ENCODE measurements around the gene DNAJC6. TPM values are rescaled to one million over a fixed set of nuclear protein-coding genes. Genes with fewer than 3 reads are reported as not detected.
"Not testable (repeated sequence)": the region's sequence is repeated elsewhere in the genome, so short reads cannot be mapped to it uniquely, and the experiment has no call there.

DNAJC6 gene
- total RNA-seq, 1 donor from 2014 or later, result 2.9 TPM

DNA sequence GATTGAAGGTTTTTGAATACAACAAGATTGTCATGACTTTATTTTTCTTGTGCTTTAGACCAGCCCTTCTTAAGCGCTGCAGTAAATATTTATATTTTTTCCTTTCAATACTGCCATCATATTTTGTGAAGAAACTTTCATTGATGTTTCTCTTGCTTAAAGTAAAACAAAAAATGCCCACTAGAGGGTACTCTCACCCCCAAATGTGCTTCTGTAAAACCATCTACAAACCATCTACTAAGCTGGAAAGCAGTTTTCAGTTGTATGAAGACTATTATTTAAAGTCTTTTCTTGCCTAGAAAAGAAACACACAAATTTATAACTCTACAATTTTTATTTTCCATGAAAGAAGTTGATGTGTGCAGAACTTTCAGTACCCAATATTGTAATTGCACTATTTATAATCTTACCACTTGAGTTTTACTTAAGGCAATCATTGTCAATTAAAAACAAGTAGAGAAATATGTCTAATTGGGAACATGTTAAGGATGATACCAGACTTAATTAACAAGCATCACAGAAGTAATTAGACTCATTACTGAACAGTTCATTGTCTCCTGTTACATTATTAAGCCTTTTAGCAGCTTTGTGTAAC is 121.9 kb downstream of the DNAJC6 start:
- peak; percentile 67 for DNase-seq

DNA sequence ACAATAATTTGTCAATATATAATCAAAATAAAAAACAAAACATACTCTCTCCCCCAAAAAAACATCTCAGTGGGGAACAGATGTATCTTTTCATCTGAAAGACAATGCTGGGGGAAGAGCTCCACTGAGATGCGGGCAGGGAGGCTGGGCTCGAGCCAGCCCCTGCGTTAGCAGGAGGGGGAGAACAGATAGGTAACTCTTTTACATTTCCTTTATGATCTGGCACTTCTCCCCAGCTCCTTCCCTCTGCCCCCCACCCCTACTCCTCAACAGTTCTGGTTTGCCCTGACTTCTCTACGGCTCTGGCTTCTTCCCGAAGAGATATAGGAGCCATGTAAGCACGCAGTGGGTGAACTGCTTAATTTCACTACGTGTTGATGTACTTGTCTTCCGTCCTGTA is 123.6 kb downstream of the DNAJC6 start:
- no peak for DNase-seq

DNA sequence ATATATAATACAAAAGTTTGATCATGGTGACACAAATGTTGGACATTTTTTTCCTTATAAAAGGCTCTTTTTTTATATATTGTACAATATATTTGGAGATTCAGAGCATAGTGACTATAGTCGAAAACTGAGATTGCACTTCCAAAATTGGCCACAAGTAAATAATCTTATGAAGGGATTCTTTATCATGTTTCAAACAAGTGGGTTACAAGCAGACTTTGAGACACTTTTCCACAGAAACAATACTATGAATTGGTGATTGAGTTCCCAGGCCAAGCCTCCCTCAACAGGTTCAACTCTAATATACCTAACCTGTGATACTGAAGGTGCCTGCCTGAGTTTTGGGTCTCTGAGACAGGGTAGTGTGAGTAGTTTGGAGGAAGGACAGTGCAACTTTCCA is 124.9 kb downstream of the DNAJC6 start:
- DNase-seq, result no peak

DNA sequence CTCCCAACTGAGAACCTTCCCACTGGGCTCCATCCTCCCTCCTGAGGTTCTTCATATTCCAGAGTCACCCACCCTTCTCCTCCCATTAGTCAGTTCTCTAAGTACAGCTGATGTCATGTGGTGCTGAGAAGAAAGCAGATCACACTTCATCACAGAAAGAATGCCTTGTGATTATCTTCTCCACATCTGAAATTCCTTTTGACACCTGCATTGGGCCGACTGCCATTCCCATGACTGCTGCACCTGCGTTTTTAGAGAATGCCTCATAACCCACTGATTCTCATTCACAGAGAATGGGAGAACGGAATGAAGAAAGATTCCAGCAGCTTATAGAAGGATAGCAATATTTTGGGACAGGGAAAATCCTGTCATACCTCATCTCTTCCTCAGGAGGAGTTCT is 125.4 kb downstream of the DNAJC6 start:
- no peak for DNase-seq

DNA sequence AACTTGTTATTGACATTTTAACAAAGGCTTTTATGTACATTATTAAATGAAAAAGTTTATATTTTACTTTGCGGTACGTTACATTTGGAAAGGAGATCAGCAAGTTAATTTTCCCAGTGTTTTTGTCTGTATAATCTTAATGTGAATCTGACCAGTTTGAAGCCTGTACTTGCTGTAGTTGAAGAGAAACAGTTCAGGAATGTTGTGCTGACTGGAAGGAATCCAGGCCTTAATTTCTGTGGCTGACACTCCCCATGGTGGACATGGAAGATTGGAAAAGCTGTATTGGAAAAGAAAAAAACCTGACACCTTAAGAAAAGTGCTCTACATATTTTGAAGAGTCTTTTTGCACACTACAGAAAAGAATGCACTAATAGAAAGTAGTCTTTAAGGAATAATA is 126.6 kb downstream of the DNAJC6 start:
- peak; percentile 64 for DNase-seq

DNA sequence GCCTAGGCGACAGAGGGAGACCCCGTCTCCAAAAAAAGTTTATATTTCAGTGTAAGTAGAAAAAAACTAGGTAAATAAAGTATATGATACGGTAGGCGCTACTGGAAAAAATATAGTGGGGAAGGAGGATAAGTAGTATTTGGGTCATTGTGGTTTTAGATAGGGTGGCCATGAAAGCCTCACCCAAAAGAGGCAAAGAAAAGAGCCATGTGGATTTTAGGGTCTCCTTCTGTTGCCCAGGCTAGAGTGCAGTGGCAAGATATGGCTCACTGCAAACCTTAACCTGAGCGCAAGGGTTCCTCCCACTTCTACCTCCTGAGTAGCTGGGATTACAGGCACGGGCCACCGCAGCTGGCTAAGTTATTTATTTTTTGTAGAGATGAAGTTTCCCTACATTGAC is 128.3 kb downstream of the DNAJC6 start:
- DNase-seq, result no peak

DNA sequence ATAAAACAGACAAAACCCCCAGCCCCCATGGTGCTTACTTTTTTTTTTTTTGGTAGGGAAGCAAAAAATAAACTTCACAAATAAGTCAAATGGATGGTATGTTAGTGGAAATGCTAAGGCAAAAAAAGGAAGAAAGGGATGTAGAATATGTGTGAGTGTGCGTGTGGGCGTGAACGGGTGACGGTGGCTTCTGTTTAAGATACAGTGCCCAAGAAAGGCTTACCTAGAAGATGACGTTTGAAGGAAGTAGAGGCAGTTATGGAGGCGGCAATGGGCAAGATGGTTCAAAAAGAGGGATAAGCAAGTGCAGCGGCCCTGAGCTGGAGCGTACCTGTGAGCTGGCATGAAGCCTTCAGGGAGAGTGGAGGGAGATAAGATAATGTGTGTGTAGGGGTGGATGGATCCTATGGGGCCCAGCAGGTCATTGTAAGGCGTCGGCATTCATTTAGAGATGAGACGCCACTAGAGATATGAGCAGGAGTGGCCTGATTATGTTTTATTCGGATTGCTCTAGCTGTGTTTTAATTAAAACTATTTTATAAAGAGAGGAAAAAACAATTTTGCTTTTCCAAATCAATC is 131.1 kb downstream of the DNAJC6 start:
- no peak for DNase-seq

DNA sequence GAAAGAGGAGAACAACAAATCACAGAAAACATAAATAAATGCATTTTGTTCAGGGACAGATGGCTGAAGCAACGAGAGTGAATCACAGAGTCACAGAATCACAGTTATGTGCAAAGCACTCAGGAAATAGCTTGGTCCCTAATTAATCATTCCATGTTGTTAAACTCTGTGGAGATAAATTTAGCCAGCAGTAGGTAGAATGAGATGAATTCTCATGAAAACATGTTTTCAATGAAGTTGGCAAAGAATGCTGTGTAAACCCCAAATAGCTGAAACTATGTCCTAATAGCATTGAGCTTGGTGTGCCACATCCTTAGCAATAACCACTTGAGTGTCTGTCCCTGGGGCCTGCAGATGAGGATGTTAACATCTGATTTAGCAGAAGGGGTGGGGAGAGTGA is 131.6 kb downstream of the DNAJC6 start:
- no peak for DNase-seq

DNA sequence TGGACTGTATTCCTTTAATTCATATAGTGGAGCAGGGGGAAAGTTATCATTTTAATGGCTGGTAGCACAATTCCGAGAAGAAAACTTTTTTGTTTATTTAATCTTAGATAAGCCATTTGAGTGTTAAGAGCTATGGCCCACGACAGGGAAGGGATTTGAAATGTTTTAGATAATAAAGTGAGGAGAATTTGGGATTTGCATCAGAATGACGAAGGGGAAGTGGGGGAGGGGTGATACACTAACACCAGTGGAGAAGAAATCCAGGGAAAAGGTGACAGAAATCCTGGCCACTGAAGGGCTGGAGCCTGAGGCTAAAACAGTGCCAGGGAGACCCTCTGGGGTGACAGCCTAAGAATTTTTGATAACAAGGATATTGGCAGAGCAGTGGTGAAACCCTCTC is 132.1 kb downstream of the DNAJC6 start:
- DNase-seq, result no peak

DNA sequence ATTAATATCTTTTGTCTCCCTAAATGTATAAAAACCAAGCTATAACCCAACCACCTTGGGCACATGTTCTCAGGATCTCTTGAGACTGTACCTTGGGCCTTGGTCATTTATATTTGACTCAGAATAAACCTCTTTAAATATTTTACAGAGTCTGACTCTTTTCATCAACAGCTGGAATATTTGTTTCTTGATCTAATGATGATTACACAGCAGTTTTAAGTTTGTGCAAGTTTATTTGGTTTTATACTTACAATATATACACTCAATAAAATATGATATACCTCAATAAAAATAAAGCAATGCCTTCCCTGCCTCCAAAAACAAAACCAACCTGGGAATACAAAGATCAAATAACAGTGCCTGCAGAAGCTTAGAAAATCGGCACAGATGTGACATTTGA is 133.1 kb downstream of the DNAJC6 start:
- no peak for DNase-seq

DNA sequence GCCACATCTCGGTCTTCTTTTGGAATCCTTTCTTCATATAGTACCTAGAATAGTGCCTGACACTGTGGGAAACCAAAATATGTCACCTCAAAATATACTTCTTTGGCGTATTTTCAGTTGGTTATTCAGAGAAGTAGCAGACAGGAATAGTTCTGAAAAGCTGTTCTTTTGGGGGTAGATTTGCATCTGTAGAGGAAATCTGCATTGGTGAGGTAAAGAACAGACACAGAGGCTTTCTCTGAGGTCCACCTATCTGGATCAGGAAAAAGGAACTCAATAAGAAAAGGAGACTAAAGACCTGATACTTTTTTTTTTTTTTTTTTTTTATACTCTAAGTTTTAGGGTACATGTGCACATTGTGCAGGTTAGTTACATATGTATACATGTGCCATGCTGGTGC is 134.3 kb downstream of the DNAJC6 start:
- DNase-seq, result no peak

DNA sequence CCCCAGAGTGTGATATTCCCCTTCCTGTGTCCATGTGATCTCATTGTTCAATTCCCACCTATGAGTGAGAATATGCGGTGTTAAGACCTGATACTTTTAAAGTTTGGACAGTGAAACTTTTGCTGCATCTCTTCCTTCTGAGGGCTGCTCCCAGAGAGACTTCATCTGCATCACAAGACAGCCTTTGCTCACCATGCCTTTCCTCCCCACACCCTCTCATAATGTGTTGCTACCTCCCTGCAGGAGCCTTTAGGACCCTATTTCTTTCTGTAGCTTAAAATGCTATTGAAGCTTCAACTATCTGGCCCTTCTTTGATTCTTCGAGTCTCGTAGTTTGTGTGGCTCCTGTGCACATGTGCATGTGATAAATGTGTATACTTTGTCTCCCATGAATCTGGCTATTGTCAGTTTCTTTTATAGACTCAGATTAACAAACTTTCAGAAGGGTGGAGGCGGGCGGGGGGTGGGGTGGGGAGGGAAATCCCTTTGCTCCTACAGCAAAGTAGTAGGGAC is 134.8 kb downstream of the DNAJC6 start:
- DNase-seq, result no peak

DNA sequence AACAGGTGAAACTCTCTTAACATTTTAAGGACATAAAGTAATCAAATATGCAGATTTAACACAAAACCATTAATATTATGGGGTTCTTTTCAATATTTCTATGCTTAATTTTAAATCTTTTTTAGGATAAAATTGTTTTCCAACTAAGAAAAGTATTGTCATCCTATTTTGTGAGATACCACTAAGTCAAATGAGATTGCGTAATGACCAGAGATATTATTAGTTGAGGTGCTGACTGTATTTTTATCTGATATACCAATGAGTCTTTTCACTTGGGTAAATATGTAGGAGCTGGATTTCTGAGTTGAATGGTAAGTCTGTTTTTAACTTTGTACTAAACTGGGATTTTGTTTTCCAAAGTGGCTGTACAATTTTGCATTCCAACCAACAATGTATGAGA is 136.5 kb downstream of the DNAJC6 start:
- no peak for DNase-seq

DNA sequence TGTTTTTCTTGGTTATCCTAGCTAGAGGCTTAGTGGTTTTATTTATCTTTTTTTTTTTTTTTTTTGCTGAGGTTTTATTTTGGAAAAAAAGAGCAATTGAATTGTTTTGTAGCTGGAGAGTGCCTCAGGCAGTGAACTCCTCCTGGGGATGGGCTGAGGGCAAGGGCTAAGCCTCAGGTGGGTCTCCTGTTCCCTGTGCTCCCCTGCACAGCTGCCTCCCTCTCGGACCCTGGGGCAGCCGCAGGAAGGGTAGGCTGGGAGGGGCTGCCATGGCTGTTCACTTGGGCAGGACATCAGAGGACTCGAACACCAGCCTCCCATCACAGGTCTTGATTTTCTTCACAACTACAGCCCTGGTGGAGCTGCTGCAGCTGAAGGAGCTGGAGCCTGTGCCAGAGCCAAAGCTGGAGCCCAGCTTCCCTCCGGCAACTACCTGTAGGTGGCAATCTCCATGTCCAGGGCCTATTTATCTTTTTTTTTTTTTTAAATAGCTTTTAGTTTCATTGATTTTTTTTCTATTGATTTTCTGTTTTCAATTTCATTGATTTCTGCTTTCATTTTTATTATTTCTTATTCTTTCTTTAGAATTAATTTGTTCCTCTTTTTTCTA is 140.0 kb downstream of the DNAJC6 start:
- DNase-seq, result no peak

DNA sequence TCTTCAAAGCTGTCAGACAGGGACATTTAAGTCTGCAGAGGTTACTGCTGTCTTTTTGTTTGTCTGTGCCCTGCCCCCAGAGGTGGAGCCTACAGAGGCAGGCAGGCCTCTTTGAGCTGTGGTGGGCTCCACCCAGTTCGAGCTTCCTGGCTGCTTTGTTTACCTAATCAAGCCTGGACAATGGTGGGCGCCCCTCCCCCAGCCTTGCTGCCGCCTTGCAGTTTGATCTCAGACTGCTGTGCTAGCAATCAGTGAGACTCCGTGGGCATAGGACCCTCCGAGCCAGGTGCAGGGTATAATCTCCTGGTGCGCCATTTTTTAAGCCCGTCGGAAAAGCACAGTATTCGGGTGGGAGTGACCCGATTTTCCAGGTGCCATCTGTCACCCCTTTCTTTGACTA is 146.3 kb downstream of the DNAJC6 start:
- not testable (repeated sequence) for DNase-seq

DNA sequence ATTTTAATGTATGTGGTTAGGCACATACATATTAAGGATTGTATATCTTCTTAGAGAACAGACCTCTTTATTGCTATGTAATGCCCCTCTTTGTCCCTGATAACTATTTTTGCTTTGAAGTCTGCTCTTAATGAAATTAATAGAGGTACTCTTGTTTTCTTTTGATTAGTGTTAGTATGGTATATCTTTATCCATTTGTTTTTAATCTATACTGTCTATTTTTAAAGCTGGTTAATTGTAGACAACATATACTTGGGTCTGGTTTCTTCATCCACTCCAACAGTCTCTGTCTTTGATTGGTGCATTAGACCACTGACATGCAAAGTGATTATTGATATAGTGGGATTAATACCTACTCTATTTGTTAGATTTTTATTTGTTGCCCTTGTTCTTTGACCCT is 147.1 kb downstream of the DNAJC6 start:
- DNase-seq, result no peak

DNA sequence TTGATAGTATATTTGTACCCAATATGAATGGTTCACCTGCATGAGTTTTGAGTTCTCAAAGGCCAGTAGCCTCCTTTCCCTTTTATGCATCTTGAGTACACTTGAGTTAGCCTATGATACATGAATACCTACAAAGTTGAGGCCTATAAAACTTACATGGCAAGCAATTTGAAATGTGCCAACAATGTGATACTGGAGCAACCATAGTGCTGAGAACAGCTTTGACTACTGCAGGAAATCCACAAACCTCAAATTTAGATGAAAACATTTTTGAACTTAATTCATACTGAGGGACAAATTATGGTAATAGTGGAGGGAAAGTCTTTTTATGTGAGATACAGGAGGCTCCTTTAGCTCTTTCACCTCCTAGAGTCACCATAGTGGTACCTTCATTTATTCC is 148.5 kb downstream of the DNAJC6 start:
- DNase-seq, result no peak

DNA sequence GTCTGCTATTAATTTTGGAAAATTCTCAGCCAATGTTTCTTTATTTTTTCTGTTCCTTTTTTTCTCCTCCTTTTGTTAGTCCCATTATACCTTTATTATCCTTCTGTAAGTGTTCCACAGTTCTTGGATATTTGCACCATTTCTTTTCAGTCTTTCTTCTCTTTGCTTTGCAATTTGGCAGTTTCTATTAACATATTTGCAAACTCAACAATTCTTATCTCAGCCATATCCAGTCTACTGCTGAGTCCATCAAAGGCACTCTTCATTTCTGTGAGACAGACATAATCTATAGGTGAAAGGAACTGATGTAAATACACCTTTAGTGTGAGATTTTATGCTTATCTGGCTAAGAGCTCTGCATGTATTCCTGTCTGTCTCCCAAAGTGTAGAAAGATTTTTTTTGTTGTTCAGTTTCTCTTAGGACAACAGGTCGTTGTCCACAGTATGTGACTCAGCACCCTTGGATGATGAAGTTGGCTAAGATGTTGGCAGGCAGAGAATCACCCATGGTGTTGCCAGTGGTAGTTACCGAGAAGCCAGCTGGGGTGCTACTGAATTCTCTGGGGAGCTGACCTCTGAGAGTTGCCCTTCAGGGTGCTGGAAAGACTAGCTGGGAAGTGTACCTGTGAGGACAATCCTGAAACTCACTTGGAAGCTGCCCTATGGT is 149.5 kb downstream of the DNAJC6 start:
- DNase-seq, result no peak

DNA sequence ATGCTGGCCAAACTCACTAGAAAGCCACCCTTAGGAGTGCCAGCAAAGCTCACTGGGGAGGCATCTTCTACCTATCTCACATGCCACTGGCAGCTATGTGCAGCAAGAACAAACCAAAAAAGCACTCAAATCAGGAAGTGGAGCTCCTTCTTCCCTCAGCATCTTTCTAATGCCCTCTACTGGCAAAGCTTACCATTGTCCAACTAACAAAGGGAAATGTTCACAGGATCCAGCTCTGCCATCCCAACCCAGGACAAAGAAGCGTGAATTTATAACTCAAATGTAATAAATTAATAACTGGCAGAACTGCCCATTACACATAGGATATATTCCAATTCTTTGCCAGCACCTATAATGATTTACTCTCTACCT is 150.0 kb downstream of the DNAJC6 start:
- no peak for DNase-seq

Measured in tongue (tissue), 2 donors.